Lower leg skin (tissue), 4 donors: ENCODE data around the gene SRI. TPM values are rescaled to one million over a fixed set of nuclear protein-coding genes. Genes with fewer than 3 reads are reported as not detected.

Experiments used
- DNase-seq, 2 donors: peaks; one replicate each; pipeline ENCODE4 v3.0.0-alpha.2; 2019; ENCODE audit warnings: low spot score in 2 of 2
- H3K4me3 ChIP-seq: fragments of 200-600 bp; sonication (generic); 2 replicates; pipeline ENCODE4 v1.5.1; 2017; ENCODE audit warnings: mild to moderate bottlenecking, low read depth; ENCODE audit not compliant: poor library complexity, severe bottlenecking
- POLR2A ChIP-seq, 2 donors: fragments of 450-650 bp; IDR thresholded peaks; one replicate each; pipeline ENCODE4 v1.6.1; 2016 to 2017; ENCODE audit warnings: antibody characterized with exemption in 2 of 2, mild to moderate bottlenecking in 1 of 2, moderate library complexity in 1 of 2
- WGBS, 2 donors: methylation state at CpG; one replicate each; pipeline ENCODE4 v1.1.5; 2018; 5-methylcytosine and 5-hydroxymethylcytosine counted together
- intact Hi-C: fragments of 100-400 bp; cut with DNase I; formaldehyde crosslinking; loops from one replicate; pipeline ENCODE4 v1.15.0; 2023; ENCODE audit warnings: low total_unique reads
- total RNA-seq, 4 donors: library from RNA; depleted of rRNA; stranded (reverse); fragments of >200 nt; gene quantifications; one replicate each; pipeline ENCODE4 v1.1.0, GENCODE V29; 2016
- TF ChIP-seq, protein P1 (sequence below), 3 donors: fragments of 450-650 bp; IDR thresholded peaks; one replicate each; pipeline ENCODE4 v1.5.1; 2016; ENCODE audit warnings: antibody characterized with exemption in 3 of 3, mild to moderate bottlenecking in 3 of 3, moderate library complexity in 2 of 3

Gene SRI
- total RNA-seq, 4 donors from 2014 or later: 24.6 to 43.9 (median 42.2) TPM

- DNase-seq: no peak
- intact Hi-C loops: loop anchor here (5.0 kb wide), 1 partner anchor 314 kb away; no protein-coding TSS in a partner anchor
- TF ChIP-seq, protein P1, sequence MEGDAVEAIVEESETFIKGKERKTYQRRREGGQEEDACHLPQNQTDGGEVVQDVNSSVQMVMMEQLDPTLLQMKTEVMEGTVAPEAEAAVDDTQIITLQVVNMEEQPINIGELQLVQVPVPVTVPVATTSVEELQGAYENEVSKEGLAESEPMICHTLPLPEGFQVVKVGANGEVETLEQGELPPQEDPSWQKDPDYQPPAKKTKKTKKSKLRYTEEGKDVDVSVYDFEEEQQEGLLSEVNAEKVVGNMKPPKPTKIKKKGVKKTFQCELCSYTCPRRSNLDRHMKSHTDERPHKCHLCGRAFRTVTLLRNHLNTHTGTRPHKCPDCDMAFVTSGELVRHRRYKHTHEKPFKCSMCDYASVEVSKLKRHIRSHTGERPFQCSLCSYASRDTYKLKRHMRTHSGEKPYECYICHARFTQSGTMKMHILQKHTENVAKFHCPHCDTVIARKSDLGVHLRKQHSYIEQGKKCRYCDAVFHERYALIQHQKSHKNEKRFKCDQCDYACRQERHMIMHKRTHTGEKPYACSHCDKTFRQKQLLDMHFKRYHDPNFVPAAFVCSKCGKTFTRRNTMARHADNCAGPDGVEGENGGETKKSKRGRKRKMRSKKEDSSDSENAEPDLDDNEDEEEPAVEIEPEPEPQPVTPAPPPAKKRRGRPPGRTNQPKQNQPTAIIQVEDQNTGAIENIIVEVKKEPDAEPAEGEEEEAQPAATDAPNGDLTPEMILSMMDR (IDR thresholded peaks at IDR 0.05): no peak
- TF ChIP-seq POLR2A (IDR thresholded peaks at IDR 0.05): no peak
- H3K4me3 ChIP-seq: no peak overlapping the region
Observed at GRCh38 chr7:88253640-88254039, 33.8 kb upstream of the SRI start.

- TF ChIP-seq, protein P1 (IDR thresholded peaks at IDR 0.05): no peak
- TF ChIP-seq POLR2A (IDR thresholded peaks at IDR 0.05): no peak
- H3K4me3 ChIP-seq: no peak overlapping the region
- intact Hi-C loops: loop anchor here (5.0 kb wide), 1 partner anchor 113 kb away; no protein-coding TSS in a partner anchor
- no peak for DNase-seq
- 66 to 86% methylated on average over 1 of the region's 1 CpG for WGBS, 2 donors
Observed at GRCh38 chr7:88244258-88244657, 24.4 kb upstream of the SRI start.

GRCh38 chr7:88243345-88243909, 23.6 kb upstream of the SRI start:
- H3K4me3 ChIP-seq: no peak overlapping the region
- WGBS, 2 donors: 37% methylated on average over 2 of the region's 2 CpGs
- no peak for DNase-seq
- TF ChIP-seq, protein P1 (IDR thresholded peaks at IDR 0.05): peak in 1 of 3 donors; percentile 64
- no peak for TF ChIP-seq POLR2A (IDR thresholded peaks at IDR 0.05)
- intact Hi-C loops: loop anchor here (5.0 kb wide), 1 partner anchor 114 kb away; no protein-coding TSS in a partner anchor

DNA sequence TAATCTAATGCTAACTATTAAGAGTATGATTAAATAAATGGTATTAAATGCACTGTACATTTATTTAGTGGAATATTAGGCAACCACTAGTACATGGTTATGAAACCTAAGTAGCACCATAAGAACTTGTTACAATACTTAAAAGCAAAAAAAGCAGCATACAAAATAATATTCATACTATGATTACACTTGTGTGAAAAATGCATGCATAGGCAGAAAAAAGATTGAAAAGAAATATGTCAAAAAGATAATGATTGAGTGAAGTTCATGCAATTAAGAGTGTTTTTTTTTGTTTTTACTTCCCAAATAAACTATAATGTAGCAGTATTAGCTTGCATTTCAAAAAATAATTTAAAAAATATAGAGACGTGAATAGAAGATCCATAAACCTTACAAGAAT, 20.0 kb upstream of the SRI start:
- DNase-seq: no peak
- intact Hi-C loops: loop anchor here (5.0 kb wide), 1 partner anchor 117 kb away; no protein-coding TSS in a partner anchor
- H3K4me3 ChIP-seq: no peak overlapping the region
- TF ChIP-seq, protein P1 (IDR thresholded peaks at IDR 0.05): no peak
- no peak for TF ChIP-seq POLR2A (IDR thresholded peaks at IDR 0.05)
- WGBS, 2 donors: 90 to 97% methylated on average over 1 of the region's 1 CpG

GRCh38 chr7:88233828-88234227, 14.0 kb upstream of the SRI start:
- intact Hi-C loops: no loop called here
- TF ChIP-seq, protein P1 (IDR thresholded peaks at IDR 0.05): no peak
- no peak for TF ChIP-seq POLR2A (IDR thresholded peaks at IDR 0.05)
- H3K4me3 ChIP-seq: no peak overlapping the region
- no peak for DNase-seq

DNA sequence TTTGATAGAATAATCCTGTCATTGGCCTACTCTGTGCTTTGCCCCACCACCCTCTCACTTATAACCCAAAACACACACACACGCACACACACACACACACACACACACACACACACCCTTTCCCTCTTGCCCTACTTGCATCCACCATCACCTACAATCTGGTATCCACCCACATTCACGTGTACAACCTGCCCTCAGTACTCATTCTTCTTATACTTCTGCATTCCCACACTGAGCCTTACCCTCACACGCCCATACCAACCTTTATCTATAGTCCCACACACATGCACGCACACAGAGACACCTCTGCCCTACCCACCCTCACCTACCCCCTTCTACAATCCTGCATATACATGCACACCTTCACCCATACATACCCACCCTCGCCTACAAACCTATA, 10.8 kb upstream of the SRI start:
- intact Hi-C loops: no loop called here
- WGBS, 2 donors: 78 to 80% methylated on average over 5 of the region's 5 CpGs

More for the DNA sequence above, 10.8 kb upstream of the SRI start:
- TF ChIP-seq, protein P1 (IDR thresholded peaks at IDR 0.05): no peak
- TF ChIP-seq POLR2A (IDR thresholded peaks at IDR 0.05): no peak
- H3K4me3 ChIP-seq: no peak overlapping the region
- no peak for DNase-seq
